ENCODE measurements around the gene OPCML.

Gene OPCML

GRCh38 chr11:132981131-132981956, 551.0 kb downstream of the OPCML start:
- Histone ChIP-seq H3K27me3 (ENCODE audit: insufficient read depth, low read length, poor library complexity, severe bottlenecking) (no peaks in the 10 kb centered on the region), H3K9me3 (ENCODE audit: insufficient read depth, low read depth, low read length) (peaks cover 4% of the 10 kb centered on the region; the same call in 1 of the 2 replicates), H3K79me2 (ENCODE audit: insufficient read depth, low read length) (no peaks in the 10 kb centered on the region), H3K4me1 (ENCODE audit: insufficient read depth, low read length, poor library complexity, severe bottlenecking) (no peaks in the 10 kb centered on the region), H3K9me2 (replicated peaks; ENCODE audit: low read depth, low read length) (no peaks in the 10 kb centered on the region), H4K20me1 (ENCODE audit: insufficient read depth, low read length, poor library complexity, severe bottlenecking) (no peaks in the 10 kb centered on the region), H3K9ac (ENCODE audit: low read depth, low read length, poor library complexity, severe bottlenecking) (no peak overlapping the region), H2AFZ (ENCODE audit: low read length) (no peak overlapping the region), H3K4me3 (ENCODE audit: low read length, poor library complexity, severe bottlenecking) (no peak overlapping the region), H3K36me3 (ENCODE audit: insufficient read depth, low read length) (no peaks in the 10 kb centered on the region), H3K4me2 (ENCODE audit: low read depth, low read length, poor library complexity, severe bottlenecking) (no peak overlapping the region), H3F3A (ENCODE audit: low read depth) (no peaks in the 10 kb centered on the region)
- no peak for TF ChIP-seq CTCF (conservative IDR thresholded peaks at IDR 0.05; ENCODE audit: low read length)
- no peak for TF ChIP-seq EZH2phosphoT487 (IDR thresholded peaks at IDR 0.05; ENCODE audit: borderline replicate concordance)

DNA sequence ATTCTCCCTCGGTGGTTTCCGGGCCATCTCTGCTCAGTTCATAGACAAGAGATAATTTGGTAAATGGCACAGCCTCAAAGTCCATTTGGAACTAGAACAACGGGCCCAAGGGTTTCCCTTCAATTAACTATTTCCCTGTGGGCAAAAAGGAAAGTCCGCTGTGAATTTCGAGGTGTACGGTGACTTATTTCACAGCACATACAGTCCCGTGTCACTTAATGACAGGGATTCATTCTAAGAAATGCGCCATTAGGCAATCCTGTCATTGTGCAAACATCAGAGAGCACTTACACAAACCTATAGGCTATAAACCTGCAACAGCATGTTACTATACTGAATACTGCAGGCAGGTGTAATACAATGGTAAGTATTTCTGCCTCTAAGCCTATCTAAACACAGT, 551.6 kb downstream of the OPCML start:
- Histone ChIP-seq H3K4me1 (ENCODE audit: insufficient read depth, low read length, poor library complexity, severe bottlenecking) (no peaks in the 10 kb centered on the region), H3K27me3 (ENCODE audit: insufficient read depth, low read length, poor library complexity, severe bottlenecking) (no peaks in the 10 kb centered on the region), H3K9me2 (replicated peaks; ENCODE audit: low read depth, low read length) (no peaks in the 10 kb centered on the region), H2AFZ (ENCODE audit: low read length) (no peak overlapping the region), H4K20me1 (ENCODE audit: insufficient read depth, low read length, poor library complexity, severe bottlenecking) (no peaks in the 10 kb centered on the region), H3F3A (ENCODE audit: low read depth) (no peaks in the 10 kb centered on the region), H3K9ac (ENCODE audit: low read depth, low read length, poor library complexity, severe bottlenecking) (no peak overlapping the region), H3K4me3 (ENCODE audit: low read length, poor library complexity, severe bottlenecking) (no peak overlapping the region), H3K9me3 (ENCODE audit: insufficient read depth, low read depth, low read length) (peaks cover 4% of the 10 kb centered on the region; the same call in 1 of the 2 replicates), H3K4me2 (ENCODE audit: low read depth, low read length, poor library complexity, severe bottlenecking) (no peak overlapping the region), H3K36me3 (ENCODE audit: insufficient read depth, low read length) (no peaks in the 10 kb centered on the region), H3K79me2 (ENCODE audit: insufficient read depth, low read length) (no peaks in the 10 kb centered on the region)
- TF ChIP-seq EZH2phosphoT487 (IDR thresholded peaks at IDR 0.05; ENCODE audit: borderline replicate concordance) (no peak), CTCF (conservative IDR thresholded peaks at IDR 0.05; ENCODE audit: low read length) (no peak)

GRCh38 chr11:132977746-132978145, 554.6 kb downstream of the OPCML start:
- H3K79me2 ChIP-seq (ENCODE audit: insufficient read depth, low read length), result no peaks in the 10 kb centered on the region
- H3K36me3 ChIP-seq (ENCODE audit: insufficient read depth, low read length), result no peaks in the 10 kb centered on the region
- no peaks in the 10 kb centered on the region for H3F3A ChIP-seq (ENCODE audit: low read depth)
- H2AFZ ChIP-seq (ENCODE audit: low read length), result no peak overlapping the region
- H3K9me3 ChIP-seq (ENCODE audit: insufficient read depth, low read depth, low read length), result peaks cover 4% of the 10 kb centered on the region; the same call in 1 of the 2 replicates
- no peak overlapping the region for H3K9ac ChIP-seq (ENCODE audit: low read depth, low read length, poor library complexity, severe bottlenecking)
- no peak overlapping the region for H3K4me3 ChIP-seq (ENCODE audit: low read length, poor library complexity, severe bottlenecking)
- H3K27me3 ChIP-seq (ENCODE audit: insufficient read depth, low read length, poor library complexity, severe bottlenecking), result no peaks in the 10 kb centered on the region
- no peaks in the 10 kb centered on the region for H3K4me1 ChIP-seq (ENCODE audit: insufficient read depth, low read length, poor library complexity, severe bottlenecking)
- no peak overlapping the region for H3K4me2 ChIP-seq (ENCODE audit: low read depth, low read length, poor library complexity, severe bottlenecking)
- H3K9me2 ChIP-seq (replicated peaks; ENCODE audit: low read depth, low read length), result no peaks in the 10 kb centered on the region
- no peak for TF ChIP-seq CTCF (conservative IDR thresholded peaks at IDR 0.05; ENCODE audit: low read length)
- TF ChIP-seq EZH2phosphoT487 (IDR thresholded peaks at IDR 0.05; ENCODE audit: borderline replicate concordance), result no peak
- no peaks in the 10 kb centered on the region for H4K20me1 ChIP-seq (ENCODE audit: insufficient read depth, low read length, poor library complexity, severe bottlenecking)
